Mucosa of gallbladder (tissue), 1 donor: Measurements from ENCODE around the gene TTC39A. TPM values are rescaled to one million over a fixed set of nuclear protein-coding genes. Genes with fewer than 3 reads are reported as not detected.
A peak's percentile ranks its signal among the peaks of the same experiment; 100 is the strongest.

Experiments used
- DNase-seq: peaks from one replicate; pipeline ENCODE4 v3.0.0-alpha.2; 2020; ENCODE audit warnings: low spot score
- total RNA-seq: library from RNA; stranded (reverse); gene quantifications from one replicate; pipeline ENCODE4 v1.2.1, GENCODE V29; 2021
- donor health status: DM: no; HTN: no; CAD: no.

Gene TTC39A
- total RNA-seq, 1 donor from 2014 or later, result 62.3 TPM

GRCh38 chr1:51314974-51315373, 15.4 kb downstream of the TTC39A start:
- DNase-seq, result no peak

- DNase-seq, result peak; percentile 26
These were observed 16.2 kb downstream of the TTC39A start for GRCh38 chr1:51313961-51314777.

- DNase-seq, result no peak
These were observed 17.0 kb downstream of the TTC39A start for GRCh38 chr1:51313268-51313852.

- no peak for DNase-seq
These were observed 17.6 kb downstream of the TTC39A start for GRCh38 chr1:51312718-51313117.

GRCh38 chr1:51311826-51312225, 18.5 kb downstream of the TTC39A start:
- DNase-seq, result no peak

GRCh38 chr1:51310871-51311613, 19.3 kb downstream of the TTC39A start:
- DNase-seq, result no peak

- no peak for DNase-seq
These were observed 21.1 kb downstream of the TTC39A start for GRCh38 chr1:51309291-51309690.

GRCh38 chr1:51308636-51309035, 21.7 kb downstream of the TTC39A start:
- no peak for DNase-seq

GRCh38 chr1:51306950-51307349, 23.4 kb downstream of the TTC39A start:
- DNase-seq, result no peak

GRCh38 chr1:51305371-51305823, 25.0 kb downstream of the TTC39A start:
- peak; percentile 35 for DNase-seq

- DNase-seq, result no peak
These were observed 26.0 kb downstream of the TTC39A start for GRCh38 chr1:51304360-51304759.

GRCh38 chr1:51303751-51304251, 26.6 kb downstream of the TTC39A start:
- DNase-seq, result no peak

GRCh38 chr1:51303315-51303714, 27.0 kb downstream of the TTC39A start:
- no peak for DNase-seq

GRCh38 chr1:51302746-51303145, 27.6 kb downstream of the TTC39A start:
- DNase-seq, result no peak

GRCh38 chr1:51302270-51302669, 28.1 kb downstream of the TTC39A start:
- DNase-seq, result no peak

GRCh38 chr1:51301844-51302162, 28.6 kb downstream of the TTC39A start:
- no peak for DNase-seq

GRCh38 chr1:51301152-51301843, 29.1 kb downstream of the TTC39A start:
- no peak for DNase-seq

- DNase-seq, result no peak
These were observed 30.2 kb downstream of the TTC39A start for GRCh38 chr1:51299981-51300670.

- DNase-seq, result no peak
These were observed 31.0 kb downstream of the TTC39A start for GRCh38 chr1:51299185-51299885.

- no peak for DNase-seq
These were observed 32.0 kb downstream of the TTC39A start for GRCh38 chr1:51298322-51298705.
